Activated T-helper 1 cell treated with anti-CD3 and anti-CD28 coated beads, Interleukin-12 subunit alpha, Interleukin-12 subunit beta, Interleukin-2, Interleukin-4 antibody, amounts not matched to agents 30 ng/mL and 10 ng/mL and 1 ng/mL, durations not matched to agents 14 hours and 24 hours and 36 hours (primary cell): ENCODE data around the gene HTR3B. TPM values are rescaled to one million over a fixed set of nuclear protein-coding genes. Genes with fewer than 3 reads are reported as not detected.
"Not testable (repeated sequence)": the region's sequence is repeated elsewhere in the genome, so short reads cannot be mapped to it uniquely, and the experiment has no call there.

Experiments
- DNase-seq: peaks from one replicate; pipeline ENCODE4 v3.0.0; 2021; ENCODE audit warnings: low spot score
- H3K27ac Mint-ChIP-seq: one replicate; pipeline ENCODE4 v1.8.0; 2021; ENCODE audit warnings: mild to moderate bottlenecking, mixed read lengths
- H3K27me3 Mint-ChIP-seq: one replicate; pipeline ENCODE4 v1.8.0; 2022; ENCODE audit warnings: mild to moderate bottlenecking, moderate library complexity, mixed read lengths; ENCODE audit not compliant: insufficient read depth
- H3K36me3 Mint-ChIP-seq: one replicate; pipeline ENCODE4 v1.8.0; 2021; ENCODE audit warnings: low read depth, mixed read lengths
- H3K4me1 Mint-ChIP-seq: one replicate; pipeline ENCODE4 v1.8.0; 2021; ENCODE audit warnings: low read depth, mixed read lengths
- H3K4me3 Mint-ChIP-seq: one replicate; pipeline ENCODE4 v1.8.0; 2021; ENCODE audit warnings: mild to moderate bottlenecking, moderate library complexity, mixed read lengths
- H3K9me3 Mint-ChIP-seq: one replicate; pipeline ENCODE4 v1.8.0; 2021; ENCODE audit warnings: mixed read lengths
- intact Hi-C: fragments of 100-400 bp; cut with micrococcal nuclease; formaldehyde crosslinking; loops from one replicate; pipeline ENCODE4 v1.15.1; 2024
- total RNA-seq: library from RNA; stranded (reverse); gene quantifications from 2 replicates; pipeline ENCODE4 v1.2.3, GENCODE V29; 2022

HTR3B gene
- total RNA-seq, 1 donor from 2014 or later: not detected

DNA sequence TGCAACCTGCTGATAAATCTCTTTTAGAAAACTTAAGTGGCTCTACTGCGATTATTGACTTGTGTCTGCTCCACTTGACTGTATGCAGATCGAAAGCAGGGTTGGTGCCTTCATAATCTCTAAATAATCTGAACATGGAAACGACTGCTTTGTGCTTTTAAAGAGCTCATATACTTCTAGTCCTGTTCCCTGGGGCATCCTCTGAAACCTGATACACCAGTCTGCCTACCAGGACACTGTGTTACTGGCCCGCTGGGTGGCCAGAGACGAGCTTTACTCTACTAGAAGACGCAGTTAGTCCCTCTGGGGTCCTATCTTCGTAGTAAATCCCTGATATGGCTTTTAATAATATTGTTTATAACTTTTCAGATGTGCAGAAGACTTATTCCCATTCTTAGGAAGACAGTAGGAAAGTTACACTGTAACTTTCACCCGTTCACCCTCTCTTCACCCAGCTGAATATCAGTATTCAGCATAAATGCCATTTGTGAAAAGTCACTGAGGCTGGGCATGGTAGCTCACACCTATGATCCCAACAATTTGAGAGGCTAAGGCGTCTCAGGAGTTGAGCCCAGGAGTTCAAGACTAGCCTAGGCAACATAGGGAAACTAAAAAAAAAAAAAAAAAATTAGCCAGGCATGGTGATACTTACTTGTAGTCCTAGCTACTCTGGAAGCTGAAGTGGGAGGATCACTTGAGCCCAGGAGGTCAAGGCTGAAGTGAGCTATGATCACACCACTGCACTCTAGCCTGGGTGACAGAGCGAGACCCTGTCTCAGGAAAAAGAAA, 9.0 kb upstream of the HTR3B start:
- H3K36me3 Mint-ChIP-seq: no peaks in the 10 kb centered on the region
- intact Hi-C loops: loop anchor here (10.0 kb wide), 1 partner anchor 159 kb away; the partner anchor contains the start of gene ZBTB16
- H3K9me3 Mint-ChIP-seq: no peaks in the 10 kb centered on the region
- H3K4me1 Mint-ChIP-seq: peaks cover 4% of the 10 kb centered on the region
- H3K4me3 Mint-ChIP-seq: no peak overlapping the region
- H3K27me3 Mint-ChIP-seq: peaks cover 8% of the 10 kb centered on the region
- H3K27ac Mint-ChIP-seq: no peak overlapping the region
- DNase-seq: no peak

- no peaks in the 10 kb centered on the region for H3K9me3 Mint-ChIP-seq
- peaks cover 4% of the 10 kb centered on the region for H3K4me1 Mint-ChIP-seq
- no peak for DNase-seq
- H3K4me3 Mint-ChIP-seq: no peak overlapping the region
- H3K36me3 Mint-ChIP-seq: no peaks in the 10 kb centered on the region
- no peak overlapping the region for H3K27ac Mint-ChIP-seq
- H3K27me3 Mint-ChIP-seq: peaks cover 13% of the 10 kb centered on the region
- intact Hi-C loops: loop anchor here (10.0 kb wide), 1 partner anchor 158 kb away; the partner anchor contains the start of gene ZBTB16
Observed at GRCh38 chr11:113896156-113896879, 8.3 kb upstream of the HTR3B start.

DNA sequence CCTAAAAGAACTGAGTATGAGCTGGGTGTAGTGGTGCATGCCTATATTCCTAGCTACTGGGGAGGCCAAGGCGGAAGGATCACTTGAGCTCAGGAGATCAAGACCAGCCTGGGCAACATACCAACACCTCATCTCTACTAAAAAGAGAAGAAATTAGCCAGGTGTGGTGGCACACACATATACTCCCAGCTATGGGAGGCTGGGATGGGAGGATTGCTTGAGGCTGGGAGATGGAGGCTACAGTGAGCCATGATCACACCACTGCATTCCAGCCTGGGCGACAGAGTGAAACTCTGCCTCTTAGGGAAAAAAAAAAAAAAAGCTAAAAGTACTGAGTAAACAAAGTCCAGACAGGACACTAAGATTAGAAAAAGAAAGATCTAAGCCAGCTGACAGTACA, 3.5 kb upstream of the HTR3B start:
- Mint-ChIP-seq H3K36me3 (no peaks in the 10 kb centered on the region), H3K27me3 (peaks cover 26% of the 10 kb centered on the region), H3K4me3 (no peak overlapping the region), H3K27ac (no peak overlapping the region), H3K9me3 (no peaks in the 10 kb centered on the region), H3K4me1 (no peaks in the 10 kb centered on the region)
- DNase-seq: no peak
- intact Hi-C loops: no loop called here

GRCh38 chr11:113906038-113906437, 1.4 kb downstream of the HTR3B start:
- no peak overlapping the region for H3K4me3 Mint-ChIP-seq

DNA sequence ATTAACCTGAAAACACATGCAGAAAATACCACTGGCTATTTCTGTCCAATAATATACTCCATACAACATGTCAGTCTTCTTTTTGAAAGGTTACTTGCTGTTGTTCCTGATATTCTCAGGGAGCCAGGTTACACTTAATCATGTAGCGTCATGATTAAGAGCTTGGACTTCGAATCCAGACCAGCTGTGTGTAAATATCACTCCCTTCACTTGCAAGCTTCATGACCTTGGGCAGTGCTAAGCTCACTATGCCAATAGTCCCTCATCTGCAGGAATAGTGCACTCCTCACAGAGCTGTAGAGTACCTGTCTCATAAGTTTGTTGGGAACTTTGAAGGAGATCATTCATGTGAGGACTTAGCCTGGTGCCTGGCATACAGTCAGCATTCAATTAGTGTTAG, 1.9 kb downstream of the HTR3B start:
- intact Hi-C loops: no loop called here
- H3K4me1 Mint-ChIP-seq: no peaks in the 10 kb centered on the region
- no peak overlapping the region for H3K4me3 Mint-ChIP-seq
- H3K9me3 Mint-ChIP-seq: no peaks in the 10 kb centered on the region
- no peak overlapping the region for H3K27ac Mint-ChIP-seq
- H3K27me3 Mint-ChIP-seq: peaks cover 38% of the 10 kb centered on the region
- H3K36me3 Mint-ChIP-seq: no peaks in the 10 kb centered on the region
- no peak for DNase-seq

More at GRCh38 chr11:113906038-113906437, 1.4 kb downstream of the HTR3B start:
- no peaks in the 10 kb centered on the region for H3K4me1 Mint-ChIP-seq
- H3K9me3 Mint-ChIP-seq: no peaks in the 10 kb centered on the region
- no peak overlapping the region for H3K27ac Mint-ChIP-seq
- peaks cover 38% of the 10 kb centered on the region for H3K27me3 Mint-ChIP-seq
- intact Hi-C loops: no loop called here
- H3K36me3 Mint-ChIP-seq: no peaks in the 10 kb centered on the region
- no peak for DNase-seq

GRCh38 chr11:113907152-113907551, 2.6 kb downstream of the HTR3B start:
- H3K27me3 Mint-ChIP-seq: peaks cover 38% of the 10 kb centered on the region
- DNase-seq: no peak
- H3K4me3 Mint-ChIP-seq: no peak overlapping the region
- no peaks in the 10 kb centered on the region for H3K9me3 Mint-ChIP-seq
- H3K36me3 Mint-ChIP-seq: no peaks in the 10 kb centered on the region
- intact Hi-C loops: no loop called here
- no peak overlapping the region for H3K27ac Mint-ChIP-seq
- no peaks in the 10 kb centered on the region for H3K4me1 Mint-ChIP-seq

DNA sequence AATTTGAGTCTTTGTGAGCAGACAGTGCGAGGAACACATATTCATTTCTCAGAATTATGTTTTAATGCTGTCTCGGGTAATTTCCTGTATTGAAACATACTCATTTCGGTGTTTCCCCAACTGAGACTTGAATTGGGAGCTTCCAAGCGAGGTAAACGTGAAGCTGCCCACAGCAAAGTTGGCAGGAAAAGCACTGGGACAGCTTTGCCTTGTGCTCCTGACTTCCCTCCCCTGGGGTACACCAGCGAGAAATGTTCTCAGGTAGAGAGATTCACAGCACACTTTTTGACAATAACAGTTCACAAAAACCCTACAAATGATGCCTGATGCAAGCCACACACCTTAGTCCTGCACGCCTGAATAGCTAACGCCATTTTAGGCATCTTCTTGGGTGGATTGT, 3.1 kb downstream of the HTR3B start:
- Mint-ChIP-seq H3K9me3 (no peaks in the 10 kb centered on the region), H3K4me1 (no peaks in the 10 kb centered on the region), H3K27me3 (peaks cover 36% of the 10 kb centered on the region), H3K27ac (no peak overlapping the region), H3K4me3 (no peak overlapping the region), H3K36me3 (no peaks in the 10 kb centered on the region)
- DNase-seq: no peak
- intact Hi-C loops: no loop called here

- H3K36me3 Mint-ChIP-seq: no peaks in the 10 kb centered on the region
Observed at GRCh38 chr11:113908098-113908497, 3.5 kb downstream of the HTR3B start.

GRCh38 chr11:113911491-113911890, 6.9 kb downstream of the HTR3B start:
- intact Hi-C loops, H3K9me3 Mint-ChIP-seq, H3K4me1 Mint-ChIP-seq, DNase-seq, H3K4me3 Mint-ChIP-seq, H3K36me3 Mint-ChIP-seq, H3K27ac Mint-ChIP-seq: not testable (repeated sequence)
- peaks cover 21% of the 10 kb centered on the region for H3K27me3 Mint-ChIP-seq

More at GRCh38 chr11:113908098-113908497, 3.5 kb downstream of the HTR3B start:
- Mint-ChIP-seq H3K27me3 (peaks cover 32% of the 10 kb centered on the region), H3K9me3 (no peaks in the 10 kb centered on the region), H3K4me1 (no peaks in the 10 kb centered on the region), H3K4me3 (no peak overlapping the region), H3K27ac (no peak overlapping the region)
- no peak for DNase-seq
- intact Hi-C loops: no loop called here

DNA sequence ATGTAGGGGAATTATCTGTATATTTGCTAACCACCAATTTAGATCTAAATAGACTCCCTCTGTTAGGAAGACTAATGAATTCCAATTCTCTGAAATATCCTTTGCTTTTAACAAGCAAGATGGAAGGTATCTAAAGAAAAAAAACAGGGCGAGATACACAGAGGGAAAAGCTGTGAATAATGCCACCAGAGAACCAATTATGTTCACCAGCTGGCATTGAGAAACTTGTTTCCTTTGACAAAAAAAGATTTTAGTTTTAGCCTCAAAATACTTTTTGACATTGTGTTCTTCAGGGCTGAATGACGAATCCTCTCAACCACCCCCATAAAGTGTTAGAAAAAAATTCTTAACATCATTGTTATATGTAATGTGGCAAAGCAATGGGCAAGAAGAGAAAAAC, 19.0 kb downstream of the HTR3B start:
- Mint-ChIP-seq H3K4me3 (no peak overlapping the region), H3K4me1 (no peaks in the 10 kb centered on the region), H3K9me3 (no peaks in the 10 kb centered on the region), H3K27me3 (peaks cover 6% of the 10 kb centered on the region), H3K36me3 (no peaks in the 10 kb centered on the region), H3K27ac (no peak overlapping the region)
- no peak for DNase-seq
- intact Hi-C loops: no loop called here

DNA sequence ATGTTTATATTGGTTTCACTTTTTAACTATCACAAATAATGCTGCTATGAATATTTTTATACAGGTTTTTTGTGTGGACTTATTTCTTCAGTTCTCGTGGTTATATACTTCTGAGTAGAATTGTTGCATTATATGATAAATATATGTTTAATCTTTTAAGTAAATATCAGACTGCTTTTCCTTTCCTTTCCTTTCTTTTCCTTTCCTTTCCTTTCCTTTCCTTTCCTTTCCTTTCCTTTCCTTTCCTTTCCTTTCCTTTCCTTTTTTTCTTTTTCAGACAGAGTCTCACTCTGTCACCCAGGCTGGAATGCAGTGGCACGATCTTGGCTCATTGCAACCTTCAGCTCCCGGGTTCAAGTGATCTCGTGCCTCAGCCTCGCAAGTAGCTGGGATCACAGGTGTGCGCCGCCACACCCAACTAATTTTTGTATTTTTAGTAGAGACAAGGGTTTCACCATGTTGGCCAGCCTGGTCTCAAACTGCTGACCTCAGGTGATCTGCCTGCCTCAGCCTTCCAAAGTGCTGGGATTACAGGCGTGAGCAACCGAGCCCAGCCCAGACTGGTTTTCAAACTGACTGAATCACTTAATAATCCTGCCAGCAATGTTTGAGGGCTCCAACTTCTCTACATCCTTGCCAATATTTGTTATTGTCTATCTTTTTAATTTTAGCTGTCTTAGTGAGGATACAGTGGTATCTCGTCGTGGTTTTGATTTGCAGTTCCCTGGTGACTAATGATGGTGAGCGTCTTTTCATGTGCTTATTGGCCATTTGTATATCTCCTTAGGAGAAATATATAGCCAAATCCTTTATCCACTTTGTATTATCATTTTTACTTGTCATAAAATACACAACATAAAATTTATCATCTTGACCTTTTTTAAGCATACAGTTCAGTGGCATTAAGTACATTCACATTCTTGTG, 21.9 kb downstream of the HTR3B start:
- Mint-ChIP-seq H3K4me1 (no peaks in the 10 kb centered on the region), H3K4me3 (no peak overlapping the region), H3K36me3 (no peaks in the 10 kb centered on the region), H3K9me3 (no peaks in the 10 kb centered on the region), H3K27me3 (peaks cover 10% of the 10 kb centered on the region), H3K27ac (no peak overlapping the region)
- DNase-seq: no peak
- intact Hi-C loops: no loop called here

DNA sequence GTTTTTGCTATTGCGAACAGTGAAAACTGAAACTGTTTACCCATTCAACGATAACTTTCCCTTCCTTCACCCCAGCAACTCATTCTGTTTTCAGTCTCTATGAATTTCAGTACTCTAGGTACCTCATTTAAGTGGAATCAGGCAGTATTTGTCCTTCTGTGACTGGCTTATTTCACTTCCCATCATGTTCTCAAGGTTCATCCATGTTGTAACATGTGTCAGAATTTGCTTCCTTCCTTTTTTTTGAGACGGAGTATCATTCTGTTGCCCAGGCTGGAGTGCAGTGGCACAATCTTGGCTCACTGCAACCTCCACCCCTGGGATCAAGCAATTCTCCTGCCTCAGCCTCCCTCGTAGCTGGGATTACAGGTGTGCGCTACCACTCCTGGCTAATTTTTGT, 23.7 kb downstream of the HTR3B start:
- Mint-ChIP-seq H3K9me3 (no peaks in the 10 kb centered on the region), H3K36me3 (no peaks in the 10 kb centered on the region), H3K27me3 (peaks cover 12% of the 10 kb centered on the region), H3K4me1 (no peaks in the 10 kb centered on the region), H3K4me3 (no peak overlapping the region), H3K27ac (no peak overlapping the region)
- intact Hi-C loops: no loop called here
- no peak for DNase-seq
